Measurements from ENCODE around the gene CYP27B1. TPM values are rescaled to one million over a fixed set of nuclear protein-coding genes. Genes with fewer than 3 reads are reported as not detected.
"Not testable (repeated sequence)": the region's sequence is repeated elsewhere in the genome, so short reads cannot be mapped to it uniquely, and the experiment has no call there.

The CYP27B1 gene
- total RNA-seq, 2 experiments from 2014 or later, result 1.9 to 2.3 TPM

- no peaks in the 10 kb centered on the region for H3K27me3 Mint-ChIP-seq
- H3K4me1 Mint-ChIP-seq, result peaks cover 42% of the 10 kb centered on the region
- H3K9me3 Mint-ChIP-seq, result peaks cover 3% of the 10 kb centered on the region
- ChIA-PET POLR2A (no interaction called here), CTCF (interaction anchor here (0.9 to 2.5 kb wide), 6 partner anchors 10 to 124 kb away, joined by 3 to 9 read pairs (median 6); partner anchors contain the start of genes CYP27B1, EEF1AKMT3 and METTL1)
- peaks cover 9% of the 10 kb centered on the region for H3K36me3 Mint-ChIP-seq (ENCODE audit: low read depth)
- H3K27ac Mint-ChIP-seq, result peak overlapping the region; percentile 96
- no peak overlapping the region for H3K4me3 Mint-ChIP-seq
- DNase-seq, result no peak
These were observed 14.9 kb upstream of the CYP27B1 start for GRCh38 chr12:57781801-57782200.

- Mint-ChIP-seq H3K4me3 (no peak overlapping the region), H3K9me3 (peaks cover 3% of the 10 kb centered on the region), H3K27ac (peak overlapping the region; percentile 96), H3K4me1 (peaks cover 42% of the 10 kb centered on the region), H3K27me3 (no peaks in the 10 kb centered on the region), H3K36me3 (ENCODE audit: low read depth) (peaks cover 5% of the 10 kb centered on the region)
- DNase-seq, result no peak
- ChIA-PET POLR2A (no interaction called here), CTCF (interaction anchor here (0.9 to 2.5 kb wide), 6 partner anchors 9 to 124 kb away, joined by 3 to 9 read pairs (median 6); partner anchors contain the start of genes CYP27B1, EEF1AKMT3 and METTL1)
These were observed 14.4 kb upstream of the CYP27B1 start for GRCh38 chr12:57781244-57781643.

- no peak for DNase-seq
- ChIA-PET CTCF (interaction anchor here (1.2 to 1.6 kb wide), 4 partner anchors 8 to 125 kb away, joined by 3 to 8 read pairs (median 3); partner anchors contain the start of genes EEF1AKMT3 and METTL1), POLR2A (no interaction called here)
- Mint-ChIP-seq H3K4me1 (peaks cover 42% of the 10 kb centered on the region), H3K27me3 (no peaks in the 10 kb centered on the region), H3K27ac (peak overlapping the region; percentile 96), H3K36me3 (ENCODE audit: low read depth) (peaks cover 5% of the 10 kb centered on the region), H3K4me3 (no peak overlapping the region), H3K9me3 (peaks cover 3% of the 10 kb centered on the region)
These were observed 13.5 kb upstream of the CYP27B1 start for GRCh38 chr12:57780284-57780897.

GRCh38 chr12:57779736-57780135, 12.9 kb upstream of the CYP27B1 start:
- H3K9me3 Mint-ChIP-seq, result peaks cover 3% of the 10 kb centered on the region
- ChIA-PET CTCF (interaction anchor here (0.7 to 1.2 kb wide), 3 partner anchors 23 to 126 kb away, joined by 3 read pairs; no protein-coding TSS in a partner anchor), POLR2A (no interaction called here)
- DNase-seq, result no peak
- H3K4me1 Mint-ChIP-seq, result peaks cover 42% of the 10 kb centered on the region
- no peak overlapping the region for H3K4me3 Mint-ChIP-seq
- peaks cover 5% of the 10 kb centered on the region for H3K36me3 Mint-ChIP-seq (ENCODE audit: low read depth)
- peak overlapping the region; percentile 7 for H3K27ac Mint-ChIP-seq
- no peaks in the 10 kb centered on the region for H3K27me3 Mint-ChIP-seq

GRCh38 chr12:57777911-57778310, 11.0 kb upstream of the CYP27B1 start:
- ChIA-PET POLR2A (no interaction called here), CTCF (interaction anchor here (0.7 to 1.0 kb wide), 3 partner anchors 9 to 128 kb away, joined by 3 to 4 read pairs (median 3); no protein-coding TSS in a partner anchor)
- Mint-ChIP-seq H3K4me3 (no peak overlapping the region), H3K36me3 (ENCODE audit: low read depth) (peaks cover 3% of the 10 kb centered on the region), H3K4me1 (peaks cover 41% of the 10 kb centered on the region), H3K9me3 (peaks cover 3% of the 10 kb centered on the region), H3K27ac (no peak overlapping the region), H3K27me3 (no peaks in the 10 kb centered on the region)
- no peak for DNase-seq

- Mint-ChIP-seq H3K27ac (no peak overlapping the region), H3K27me3 (no peaks in the 10 kb centered on the region), H3K36me3 (ENCODE audit: low read depth) (peaks cover 3% of the 10 kb centered on the region), H3K4me3 (no peak overlapping the region), H3K9me3 (peaks cover 3% of the 10 kb centered on the region), H3K4me1 (peaks cover 37% of the 10 kb centered on the region)
- ChIA-PET CTCF (interaction anchor here (0.6 to 1.3 kb wide), 3 partner anchors 10 to 128 kb away, joined by 3 to 5 read pairs (median 4); partner anchors contain the start of gene CYP27B1), POLR2A (no interaction called here)
- no peak for DNase-seq
These were observed 10.5 kb upstream of the CYP27B1 start for GRCh38 chr12:57777367-57777766.

GRCh38 chr12:57776247-57776587, 9.3 kb upstream of the CYP27B1 start:
- ChIA-PET POLR2A (no interaction called here), CTCF (interaction anchor here (1.3 kb wide), 1 partner anchor 9 kb away, joined by 5 read pairs; the partner anchor contains the start of gene CYP27B1)
- no peak for DNase-seq
- Mint-ChIP-seq H3K36me3 (ENCODE audit: low read depth) (peaks cover 9% of the 10 kb centered on the region), H3K9me3 (no peaks in the 10 kb centered on the region), H3K27ac (no peak overlapping the region), H3K4me1 (peaks cover 33% of the 10 kb centered on the region), H3K27me3 (no peaks in the 10 kb centered on the region), H3K4me3 (no peak overlapping the region)

- POLR2A ChIA-PET, result no interaction called here
These were observed 8.8 kb upstream of the CYP27B1 start for GRCh38 chr12:57775563-57776246.

GRCh38 chr12:57775044-57775443, 8.2 kb upstream of the CYP27B1 start:
- H3K9me3 Mint-ChIP-seq, result no peaks in the 10 kb centered on the region
- CTCF ChIA-PET, result interaction anchor here (0.6 to 1.3 kb wide), 4 partner anchors 8 to 153 kb away, joined by 3 to 6 read pairs (median 4); partner anchors contain the start of gene TSFM

More at GRCh38 chr12:57775563-57776246, 8.8 kb upstream of the CYP27B1 start:
- Mint-ChIP-seq H3K4me3 (no peak overlapping the region), H3K9me3 (no peaks in the 10 kb centered on the region), H3K27me3 (no peaks in the 10 kb centered on the region), H3K27ac (no peak overlapping the region), H3K36me3 (ENCODE audit: low read depth) (peaks cover 9% of the 10 kb centered on the region), H3K4me1 (peaks cover 31% of the 10 kb centered on the region)
- CTCF ChIA-PET, result interaction anchor here (1.1 to 1.3 kb wide), 3 partner anchors 8 to 19 kb away, joined by 3 to 5 read pairs (median 3); partner anchors contain the start of gene CYP27B1
- no peak for DNase-seq

GRCh38 chr12:57774634-57775033, 7.8 kb upstream of the CYP27B1 start:
- H3K27ac Mint-ChIP-seq, H3K4me3 Mint-ChIP-seq, H3K27me3 Mint-ChIP-seq, H3K9me3 Mint-ChIP-seq, DNase-seq, POLR2A ChIA-PET: not testable (repeated sequence)
- CTCF ChIA-PET, result interaction anchor here (0.6 to 1.3 kb wide), 5 partner anchors 8 to 153 kb away, joined by 3 to 6 read pairs (median 3); partner anchors contain the start of gene TSFM
- peaks cover 30% of the 10 kb centered on the region for H3K4me1 Mint-ChIP-seq
- peaks cover 12% of the 10 kb centered on the region for H3K36me3 Mint-ChIP-seq (ENCODE audit: low read depth)

More at GRCh38 chr12:57775044-57775443, 8.2 kb upstream of the CYP27B1 start:
- POLR2A ChIA-PET, result no interaction called here
- H3K27ac Mint-ChIP-seq, result no peak overlapping the region
- H3K27me3 Mint-ChIP-seq, result no peaks in the 10 kb centered on the region
- DNase-seq, result no peak
- H3K4me3 Mint-ChIP-seq, result no peak overlapping the region
- H3K4me1 Mint-ChIP-seq, result peaks cover 30% of the 10 kb centered on the region
- peaks cover 9% of the 10 kb centered on the region for H3K36me3 Mint-ChIP-seq (ENCODE audit: low read depth)

- Mint-ChIP-seq H3K4me1 (peaks cover 28% of the 10 kb centered on the region), H3K9me3 (no peaks in the 10 kb centered on the region), H3K27ac (peak within 1 kb of the TSS; percentile 97), H3K36me3 (ENCODE audit: low read depth) (peaks cover 18% of the 10 kb centered on the region), H3K4me3 (peak within 1 kb of the TSS; percentile 94), H3K27me3 (no peaks in the 10 kb centered on the region)
- peak; percentile 44 for DNase-seq
- ChIA-PET CTCF (interaction anchor here (0.6 to 1.5 kb wide), 5 partner anchors 8 to 221 kb away, joined by 3 to 8 read pairs (median 5); partner anchors contain the start of gene TSFM), POLR2A (interaction anchor here (0.5 kb wide), 1 partner anchor 639 kb away, joined by 5 read pairs; no protein-coding TSS in a partner anchor)
These were observed 5.8 kb upstream of the CYP27B1 start, which contains the start of gene EEF1AKMT3 for GRCh38 chr12:57772429-57773322. EEF1AKMT3 (plus strand) TSS chr12:57772614; CDS start chr12:57772725, 111 bp downstream.

GRCh38 chr12:57771873-57772428, 5.1 kb upstream of the CYP27B1 start, which contains the start of gene METTL1:
METTL1 (minus strand) TSS chr12:57772105; CDS start chr12:57772083, 22 bp downstream.
- Mint-ChIP-seq H3K4me3 (peak within 1 kb of the TSS; percentile 94), H3K4me1 (peaks cover 28% of the 10 kb centered on the region), H3K9me3 (no peaks in the 10 kb centered on the region), H3K27me3 (no peaks in the 10 kb centered on the region), H3K27ac (peak within 1 kb of the TSS; percentile 97), H3K36me3 (ENCODE audit: low read depth) (peaks cover 18% of the 10 kb centered on the region)
- DNase-seq, result peak; percentile 95
- CTCF ChIA-PET, result interaction anchor here (0.9 to 1.5 kb wide), 4 partner anchors 9 to 15 kb away, joined by 5 to 8 read pairs (median 5); partner anchors contain the start of gene TSFM
- POLR2A ChIA-PET, result no interaction called here

Data from activated CD4-positive, alpha-beta T cell treated with anti-CD3 and anti-CD28 coated beads, Interleukin-2, amount 10 ng/mL, durations not matched to agents 7 days and 5 days (primary cell).